Thyroid gland (tissue), 4 donors: ENCODE data around the gene YWHAQ. TPM values are rescaled to one million over a fixed set of nuclear protein-coding genes. Genes with fewer than 3 reads are reported as not detected.
A peak's percentile ranks its signal among the peaks of the same experiment; 100 is the strongest.
"Not testable (repeated sequence)": the region's sequence is repeated elsewhere in the genome, so short reads cannot be mapped to it uniquely, and the experiment has no call there.

Source experiments
- DNase-seq, 2 donors: peaks; one replicate each; pipeline ENCODE4 v3.0.0-alpha.2; 2019
- H3K27ac ChIP-seq, 3 donors: fragments of 200-600 bp; sonication (generic); 1 replicate in 2 of 3; 2 replicates in 1 of 3; pipeline ENCODE4 v1.5.1; 2016 to 2019; ENCODE audit warnings: mild to moderate bottlenecking in 1 of 3, moderate library complexity in 1 of 3
- H3K27me3 ChIP-seq: fragments of 200-600 bp; sonication (generic); one replicate; pipeline ENCODE4 v1.5.1; 2019
- H3K36me3 ChIP-seq, 2 donors: fragments of 200-600 bp; sonication (generic); one replicate each; pipeline ENCODE4 v1.5.1; 2016 to 2019
- H3K4me1 ChIP-seq, 2 donors: fragments of 200-600 bp; sonication (generic); one replicate each; pipeline ENCODE4 v1.5.1; 2017 to 2019
- H3K4me3 ChIP-seq, 3 donors: fragments of 200-600 bp; sonication (generic); replicated peaks in 1 of 3; 1 replicate in 2 of 3; 2 replicates in 1 of 3; pipeline ENCODE4 v1.5.1; 2016; ENCODE audit warnings: mild to moderate bottlenecking in 1 of 3
- H3K9me3 ChIP-seq: fragments of 200-600 bp; sonication (generic); one replicate; pipeline ENCODE4 v1.5.1; 2017
- POLR2A ChIP-seq, 2 donors: fragments of 450-650 bp; IDR thresholded peaks; one replicate each; pipeline ENCODE4 v1.6.1; 2017; ENCODE audit warnings: antibody characterized with exemption in 2 of 2, mild to moderate bottlenecking in 2 of 2, moderate library complexity in 1 of 2
- WGBS, 2 donors: methylation state at CpG; one replicate each; pipeline ENCODE4 v1.1.5; 2017; 5-methylcytosine and 5-hydroxymethylcytosine counted together
- intact Hi-C: fragments of 100-400 bp; cut with DNase I; formaldehyde crosslinking; loops from one replicate; pipeline ENCODE4 v1.15.1; 2023
- total RNA-seq, 4 donors: library from RNA; depleted of rRNA; stranded (reverse); fragments of >200 nt; gene quantifications; one replicate each; pipeline ENCODE4 v1.2.3, GENCODE V29; 2016
- TF ChIP-seq, protein P1 (sequence below), 6 experiments: fragments of 200-600 bp in 3 of 6; fragments of 450-650 bp in 3 of 6; sonication (generic) in 3 of 6; IDR thresholded peaks; one replicate each; pipeline ENCODE4 v1.5.1; 2016 to 2019; ENCODE audit warnings: antibody characterized with exemption in 6 of 6, mild to moderate bottlenecking in 2 of 6, inconsistent platforms in 1 of 6, moderate library complexity in 1 of 6

YWHAQ gene
- total RNA-seq, 4 donors from 2014 or later = 246 to 270 (median 265) TPM

DNA sequence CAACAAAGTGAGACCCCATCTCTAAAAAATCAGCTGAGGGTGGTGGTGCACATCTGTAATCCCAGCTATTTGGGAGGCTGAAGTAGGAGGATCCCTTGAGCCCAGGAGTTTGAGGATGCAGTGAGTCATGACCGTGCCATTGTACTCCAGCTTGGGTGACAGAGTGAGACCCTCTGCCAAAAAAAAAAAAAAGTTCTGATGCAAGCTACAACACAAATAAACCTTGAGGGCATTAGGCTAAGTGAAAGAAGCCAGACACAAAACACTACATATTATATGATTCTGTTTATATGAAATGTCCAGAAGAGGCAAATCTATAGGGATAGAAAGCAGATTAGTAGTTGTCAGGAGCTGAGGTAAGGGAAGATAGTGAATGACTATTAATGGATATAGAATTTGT lies 13.0 kb downstream of the YWHAQ start:
- no peaks in the 10 kb centered on the region for H3K36me3 ChIP-seq
- TF ChIP-seq POLR2A (IDR thresholded peaks at IDR 0.05) = no peak
- TF ChIP-seq, protein P1, sequence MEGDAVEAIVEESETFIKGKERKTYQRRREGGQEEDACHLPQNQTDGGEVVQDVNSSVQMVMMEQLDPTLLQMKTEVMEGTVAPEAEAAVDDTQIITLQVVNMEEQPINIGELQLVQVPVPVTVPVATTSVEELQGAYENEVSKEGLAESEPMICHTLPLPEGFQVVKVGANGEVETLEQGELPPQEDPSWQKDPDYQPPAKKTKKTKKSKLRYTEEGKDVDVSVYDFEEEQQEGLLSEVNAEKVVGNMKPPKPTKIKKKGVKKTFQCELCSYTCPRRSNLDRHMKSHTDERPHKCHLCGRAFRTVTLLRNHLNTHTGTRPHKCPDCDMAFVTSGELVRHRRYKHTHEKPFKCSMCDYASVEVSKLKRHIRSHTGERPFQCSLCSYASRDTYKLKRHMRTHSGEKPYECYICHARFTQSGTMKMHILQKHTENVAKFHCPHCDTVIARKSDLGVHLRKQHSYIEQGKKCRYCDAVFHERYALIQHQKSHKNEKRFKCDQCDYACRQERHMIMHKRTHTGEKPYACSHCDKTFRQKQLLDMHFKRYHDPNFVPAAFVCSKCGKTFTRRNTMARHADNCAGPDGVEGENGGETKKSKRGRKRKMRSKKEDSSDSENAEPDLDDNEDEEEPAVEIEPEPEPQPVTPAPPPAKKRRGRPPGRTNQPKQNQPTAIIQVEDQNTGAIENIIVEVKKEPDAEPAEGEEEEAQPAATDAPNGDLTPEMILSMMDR (IDR thresholded peaks at IDR 0.05) = no peak
- 52 to 79% methylated on average over 1 of the region's 1 CpG for WGBS, 2 donors
- H3K4me1 ChIP-seq = peaks cover 20 to 46% of the 10 kb centered on the region in 2 donors
- H3K9me3 ChIP-seq = no peaks in the 10 kb centered on the region
- no peak overlapping the region for H3K4me3 ChIP-seq
- H3K27ac ChIP-seq = no peak overlapping the region
- no peaks in the 10 kb centered on the region for H3K27me3 ChIP-seq
- intact Hi-C loops = no loop called here
- DNase-seq = no peak

DNA sequence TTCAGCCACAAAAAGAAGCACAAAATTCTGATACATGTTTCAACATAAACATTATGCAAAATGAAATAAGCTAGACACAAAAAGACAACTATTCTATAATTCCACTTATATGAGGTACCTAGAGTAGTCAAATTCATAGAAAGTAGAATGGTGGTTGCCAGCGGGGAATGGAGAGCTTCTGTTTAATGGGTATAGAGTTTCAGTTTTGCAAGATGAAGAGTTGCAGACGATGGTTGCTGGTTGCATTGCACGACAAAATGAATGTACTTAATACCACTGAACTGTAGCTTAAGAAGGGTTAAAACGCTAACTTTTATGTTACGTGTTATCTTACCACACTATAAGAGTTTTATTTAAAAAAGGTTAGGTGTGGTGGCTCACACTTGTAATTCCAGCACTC lies 13.5 kb downstream of the YWHAQ start:
- Histone ChIP-seq H3K9me3 (no peaks in the 10 kb centered on the region), H3K4me3 (no peak overlapping the region), H3K27ac (no peak overlapping the region), H3K27me3 (no peaks in the 10 kb centered on the region), H3K36me3 (no peaks in the 10 kb centered on the region), H3K4me1 (peaks cover 22 to 50% of the 10 kb centered on the region in 2 donors)
- TF ChIP-seq POLR2A (IDR thresholded peaks at IDR 0.05) = no peak
- TF ChIP-seq, protein P1 (IDR thresholded peaks at IDR 0.05) = no peak
- intact Hi-C loops = no loop called here
- DNase-seq = no peak
- 93% methylated on average over 5 of the region's 5 CpGs for WGBS, 2 donors

DNA sequence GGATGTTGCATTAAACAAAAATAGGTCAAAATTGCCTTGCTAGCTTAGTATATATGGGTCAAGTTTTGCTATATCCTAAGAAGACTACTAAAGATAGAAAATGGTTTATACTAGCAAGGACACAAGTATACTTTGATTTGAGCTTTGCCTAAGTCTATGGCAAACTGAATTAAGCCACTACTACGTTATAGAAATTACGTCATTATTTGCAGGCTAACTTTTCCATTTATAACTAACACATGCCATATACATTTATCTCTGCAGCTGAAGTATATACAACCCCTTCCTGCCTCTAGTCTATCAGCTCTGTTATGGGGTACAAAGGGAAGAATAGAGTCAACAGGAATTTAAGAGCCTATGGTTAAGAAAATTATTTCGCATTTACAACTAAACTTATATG lies 16.2 kb downstream of the YWHAQ start:
- intact Hi-C loops = no loop called here
- Histone ChIP-seq H3K36me3 (no peaks in the 10 kb centered on the region), H3K27me3 (no peaks in the 10 kb centered on the region), H3K27ac (no peak overlapping the region), H3K4me1 (peaks cover 19 to 42% of the 10 kb centered on the region in 2 donors), H3K4me3 (no peak overlapping the region), H3K9me3 (no peaks in the 10 kb centered on the region)
- DNase-seq = no peak
- 89 to 93% methylated on average over 3 of the region's 3 CpGs for WGBS, 2 donors
- no peak for TF ChIP-seq POLR2A (IDR thresholded peaks at IDR 0.05)
- TF ChIP-seq, protein P1 (IDR thresholded peaks at IDR 0.05) = no peak

DNA sequence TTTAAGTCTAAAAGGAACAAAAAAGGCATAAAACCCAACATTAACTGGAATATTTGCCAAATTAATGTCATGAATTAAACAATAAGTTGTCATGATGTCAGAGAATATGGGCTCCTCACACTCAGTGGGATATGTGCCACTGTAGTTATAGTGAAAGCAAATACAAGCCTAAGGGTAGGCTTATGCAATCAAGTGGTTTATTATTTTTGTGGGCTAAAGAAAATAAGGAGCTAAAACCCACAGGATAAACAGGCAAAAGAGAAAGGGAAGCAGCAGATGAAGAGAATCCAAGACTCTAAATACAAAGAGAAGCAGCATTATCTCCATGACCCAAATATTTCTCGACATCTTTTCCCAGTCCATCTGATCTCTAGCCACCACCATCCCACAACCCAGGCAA lies 17.5 kb downstream of the YWHAQ start:
- no peak for TF ChIP-seq POLR2A (IDR thresholded peaks at IDR 0.05)
- TF ChIP-seq, protein P1 (IDR thresholded peaks at IDR 0.05) = no peak
- peak overlapping the region in 1 of 3 donors; percentile 6 for H3K27ac ChIP-seq
- no peak for DNase-seq
- peaks cover 26 to 47% of the 10 kb centered on the region in 2 donors for H3K4me1 ChIP-seq
- intact Hi-C loops = no loop called here
- no peak overlapping the region for H3K4me3 ChIP-seq
- no peaks in the 10 kb centered on the region for H3K27me3 ChIP-seq
- H3K36me3 ChIP-seq = no peaks in the 10 kb centered on the region
- H3K9me3 ChIP-seq = no peaks in the 10 kb centered on the region
- WGBS, 2 donors = 77 to 86% methylated on average over 1 of the region's 1 CpG

DNA sequence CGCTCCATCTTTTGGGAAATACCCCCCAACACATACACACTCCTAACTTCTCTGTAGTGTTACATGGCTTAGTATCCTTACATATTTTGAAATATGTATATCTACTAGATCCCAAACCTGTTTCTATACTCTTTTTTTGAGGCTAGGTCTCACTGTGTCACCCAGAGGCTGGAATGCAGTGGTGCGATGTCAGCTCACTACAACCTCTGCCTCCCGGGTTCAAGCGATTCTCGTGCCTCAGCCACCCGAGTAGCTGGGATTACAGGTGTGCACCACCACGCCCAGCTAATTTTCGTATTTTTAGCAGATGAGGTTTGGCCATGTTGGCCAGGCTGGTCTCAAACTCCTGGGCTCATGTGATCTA lies 19.3 kb downstream of the YWHAQ start:
- H3K27me3 ChIP-seq, H3K36me3 ChIP-seq, intact Hi-C loops, DNase-seq, H3K4me3 ChIP-seq, H3K27ac ChIP-seq, H3K9me3 ChIP-seq: not testable (repeated sequence)
- WGBS, 2 donors = 99% methylated on average over 8 of the region's 8 CpGs
- peaks cover 35 to 62% of the 10 kb centered on the region in 2 donors for H3K4me1 ChIP-seq
